Measurements from ENCODE around the gene ADORA1.

ADORA1 gene

GRCh38 chr1:203093754-203094410 is 33.6 kb upstream of the ADORA1 start:
- DNase-seq (ENCODE audit: low read depth in 2 of 2) = no peak

DNA sequence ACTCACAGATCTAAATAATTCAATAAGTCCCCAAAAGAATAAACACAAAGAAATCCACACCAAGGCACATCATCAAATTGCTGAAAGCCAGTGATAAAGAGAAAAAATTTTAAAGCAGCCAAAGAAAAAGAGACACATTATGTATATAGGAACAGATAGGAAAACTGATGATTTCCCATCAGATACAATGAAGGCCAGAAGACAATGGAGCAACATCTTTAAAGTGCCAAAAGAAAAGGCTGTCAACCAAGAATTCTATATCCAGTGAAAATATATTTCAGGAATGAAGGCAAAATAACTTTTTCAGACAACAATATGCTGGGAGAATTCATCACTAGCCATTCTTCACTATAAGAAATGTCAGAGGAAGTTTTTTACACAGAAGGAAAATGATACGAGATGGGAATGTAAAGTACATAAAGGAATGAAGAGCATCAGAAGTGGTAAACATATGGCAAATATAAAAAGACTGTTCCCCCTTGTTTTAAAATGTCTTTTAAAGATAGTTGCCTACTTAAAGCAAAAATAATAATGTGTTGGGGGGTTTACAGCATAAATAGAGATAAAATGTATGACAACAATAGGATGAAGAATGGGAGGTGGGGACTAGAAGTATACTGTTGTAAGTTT is 32.4 kb upstream of the ADORA1 start:
- no peak for DNase-seq (ENCODE audit: low read depth in 2 of 2)

DNA sequence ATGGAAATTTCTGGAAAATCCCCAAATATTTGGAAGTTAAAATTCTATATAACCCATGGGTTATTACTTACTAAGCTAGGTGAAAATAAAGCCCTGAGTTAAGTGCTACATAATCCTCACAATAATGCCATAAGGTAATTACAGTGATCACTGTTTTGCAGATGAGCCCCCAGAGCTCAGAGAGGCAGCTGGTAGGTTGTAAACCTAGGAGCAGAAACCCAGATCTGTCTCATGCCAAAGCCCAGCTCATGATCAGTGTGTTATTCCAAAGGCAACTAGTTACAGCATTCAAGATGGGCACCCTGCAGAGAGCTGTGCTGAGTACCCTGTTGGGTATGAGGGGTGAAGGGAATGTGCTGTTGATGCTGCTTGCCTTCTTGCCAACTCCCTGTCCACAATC is 31.0 kb upstream of the ADORA1 start:
- DNase-seq (ENCODE audit: low read depth in 2 of 2) = no peak

DNA sequence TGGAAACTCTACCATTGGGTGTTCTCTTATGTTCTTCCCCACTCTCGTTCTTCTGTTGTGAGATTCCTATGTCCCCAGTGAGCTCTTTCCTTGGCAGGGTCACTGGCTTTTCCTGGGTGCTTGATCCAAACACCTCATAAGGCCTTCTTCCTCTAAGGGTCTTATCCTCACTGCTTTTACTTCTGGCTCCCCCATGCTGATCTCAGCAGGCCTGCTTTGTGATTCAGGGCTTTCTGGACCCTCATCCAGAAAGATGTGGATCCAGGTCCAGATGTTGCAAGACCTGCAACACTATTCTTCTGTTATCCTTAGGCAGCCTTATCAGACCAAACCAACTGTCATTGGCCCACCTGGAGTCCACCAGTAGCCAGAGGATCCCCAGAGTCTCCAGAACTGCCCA is 30.5 kb upstream of the ADORA1 start:
- no peak for DNase-seq (ENCODE audit: low read depth in 2 of 2)

DNA sequence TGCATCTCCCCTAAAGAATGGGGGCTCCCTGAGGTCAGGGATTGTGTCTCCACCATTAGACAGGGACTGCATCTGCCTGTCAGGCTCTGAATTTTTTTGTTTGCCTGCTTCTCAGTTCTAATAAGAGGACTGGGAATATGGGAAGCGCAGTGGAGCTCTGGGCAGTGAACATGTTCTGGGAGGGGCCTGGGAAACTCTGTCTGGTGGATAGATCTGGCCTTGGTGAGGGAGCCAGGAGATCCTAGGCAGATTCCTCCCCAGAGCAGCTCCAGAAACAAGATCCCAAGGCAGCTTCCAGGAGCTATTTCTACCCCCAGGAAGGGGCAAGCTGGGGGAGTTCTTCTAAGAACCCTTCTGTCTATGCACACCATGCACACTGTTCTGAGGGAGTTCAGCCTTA is 29.1 kb upstream of the ADORA1 start:
- no peak for DNase-seq (ENCODE audit: low read depth in 2 of 2)

- no peak for DNase-seq (ENCODE audit: low read depth in 2 of 2)
Measured at GRCh38 chr1:203098914-203099520, 28.5 kb upstream of the ADORA1 start.

- DNase-seq (ENCODE audit: low read depth in 2 of 2) = no peak
Measured at GRCh38 chr1:203099805-203100515, 27.6 kb upstream of the ADORA1 start.

DNA sequence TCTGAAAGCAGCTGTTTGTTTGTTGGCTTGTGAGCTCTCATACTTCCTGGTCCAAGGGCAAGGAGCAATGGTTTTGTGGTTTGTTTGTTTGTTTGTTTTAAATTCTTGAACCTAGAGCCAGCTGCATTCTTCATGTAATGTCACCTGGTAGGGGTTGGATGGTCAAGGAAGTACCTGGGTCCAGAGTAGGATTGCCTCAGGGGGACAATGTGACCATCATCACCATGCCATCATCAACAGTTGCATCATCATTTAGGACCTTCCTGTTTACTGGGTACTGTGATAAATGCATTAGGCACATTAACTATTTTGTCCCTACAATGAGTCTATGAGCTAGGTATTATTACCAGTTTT is 27.0 kb upstream of the ADORA1 start:
- no peak for DNase-seq (ENCODE audit: low read depth in 2 of 2)

- DNase-seq (ENCODE audit: low read depth in 2 of 2) = no peak
Measured at GRCh38 chr1:203101813-203102634, 25.5 kb upstream of the ADORA1 start.

GRCh38 chr1:203103216-203103615 is 24.3 kb upstream of the ADORA1 start:
- DNase-seq (ENCODE audit: low read depth in 2 of 2) = no peak

DNA sequence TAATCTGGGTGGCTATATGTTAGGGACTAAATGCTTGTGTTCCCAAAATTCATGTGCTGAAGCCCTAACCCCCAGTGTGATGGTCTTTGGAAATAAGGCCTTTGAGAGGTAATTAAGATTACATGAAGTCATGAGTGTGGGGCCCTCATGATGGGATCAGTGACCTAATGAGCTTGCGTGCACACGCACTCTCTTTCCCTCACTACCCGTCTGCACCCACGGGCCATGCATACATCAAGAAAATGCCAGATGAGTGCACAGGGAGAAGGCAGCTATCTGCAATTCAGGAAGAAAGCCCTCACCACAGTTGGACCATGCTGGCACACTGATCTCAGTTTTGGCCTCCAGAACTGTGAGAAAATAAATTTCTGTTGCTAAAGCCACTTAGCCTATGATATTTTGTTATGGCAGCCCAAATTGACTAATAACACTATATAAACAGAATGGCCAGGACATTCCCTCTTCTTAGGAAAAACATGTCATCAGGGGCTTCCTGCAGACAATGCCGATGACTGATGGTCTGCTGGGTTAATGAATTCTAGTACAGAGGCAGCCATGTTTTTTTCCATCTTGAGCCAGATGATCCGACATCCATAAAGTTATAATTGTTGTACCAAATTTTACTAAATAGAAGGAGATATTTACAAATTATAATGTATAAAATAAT is 23.6 kb upstream of the ADORA1 start:
- DNase-seq (ENCODE audit: low read depth in 2 of 2) = no peak

DNA sequence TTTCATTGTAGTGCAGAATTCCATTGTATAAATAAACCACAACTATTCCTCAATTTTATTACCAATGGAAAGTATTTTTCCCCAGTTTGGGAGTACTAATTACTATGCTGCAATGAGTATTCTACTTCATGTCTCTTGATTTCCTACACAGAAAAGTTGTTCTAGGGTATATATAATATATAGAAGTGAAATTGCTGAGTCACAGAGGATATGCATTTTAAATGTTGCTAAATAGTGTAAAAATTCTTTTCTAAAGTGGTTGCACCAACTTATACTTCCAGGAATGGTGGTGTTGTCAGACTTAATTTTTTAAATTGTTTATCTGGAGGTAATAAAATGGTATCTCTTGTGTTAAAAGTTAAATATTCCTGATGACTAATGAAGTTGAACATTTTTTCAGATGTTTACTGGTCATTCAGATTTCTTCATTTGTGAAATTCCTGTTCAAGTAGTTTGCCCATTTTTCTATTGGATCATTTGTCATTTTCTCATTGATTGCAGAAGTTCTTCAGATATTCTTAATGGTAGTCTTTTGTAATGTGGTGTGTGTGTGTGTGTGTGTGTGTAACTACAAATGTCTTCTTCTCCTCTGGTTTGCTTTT is 22.6 kb upstream of the ADORA1 start:
- no peak for DNase-seq (ENCODE audit: low read depth in 2 of 2)

GRCh38 chr1:203112475-203112874 is 15.1 kb upstream of the ADORA1 start:
- no peak for DNase-seq (ENCODE audit: low read depth in 2 of 2)

DNA sequence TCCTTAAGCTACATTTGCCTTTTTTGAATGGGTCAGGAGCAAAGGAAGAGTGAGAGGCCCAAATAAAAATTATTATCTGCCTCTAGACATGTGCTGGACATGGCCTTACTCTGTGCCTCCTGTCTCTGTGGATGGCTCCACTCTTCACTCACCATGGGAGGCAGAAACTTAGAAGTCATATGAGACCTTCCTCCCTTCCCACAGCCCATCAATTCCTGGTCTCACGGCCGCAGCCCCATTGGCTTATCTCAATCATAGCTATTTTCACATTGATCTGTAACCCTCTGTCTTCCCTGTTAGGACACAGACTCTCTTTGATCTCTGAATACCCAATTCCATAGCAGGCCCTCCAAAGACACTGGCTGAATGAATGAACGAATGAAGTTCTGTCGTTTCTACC is 14.2 kb upstream of the ADORA1 start:
- no peak for DNase-seq (ENCODE audit: low read depth in 2 of 2)

DNA sequence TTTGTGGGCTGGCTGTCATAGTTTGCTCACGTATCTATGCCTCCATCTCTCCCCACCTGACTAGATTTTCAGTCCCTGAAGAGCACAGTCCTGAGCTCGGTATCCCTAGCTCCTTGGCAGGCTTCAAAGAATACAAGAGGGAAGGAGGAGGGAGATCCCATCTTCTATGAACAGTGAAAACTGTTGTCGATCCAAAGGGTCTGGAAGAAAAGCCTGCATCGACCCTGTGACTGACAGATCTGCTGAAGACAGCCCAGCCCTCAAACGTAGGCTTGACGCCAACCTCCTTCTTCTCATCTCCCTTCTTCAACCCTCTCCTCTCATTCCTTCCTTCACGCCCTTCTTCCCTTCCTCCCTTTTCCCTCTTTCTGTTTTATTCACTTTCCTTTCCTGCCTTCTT is 13.3 kb upstream of the ADORA1 start:
- no peak for DNase-seq (ENCODE audit: low read depth in 2 of 2)

GRCh38 chr1:203116091-203116820 is 11.3 kb upstream of the ADORA1 start:
- no peak for DNase-seq (ENCODE audit: low read depth in 2 of 2)

DNA sequence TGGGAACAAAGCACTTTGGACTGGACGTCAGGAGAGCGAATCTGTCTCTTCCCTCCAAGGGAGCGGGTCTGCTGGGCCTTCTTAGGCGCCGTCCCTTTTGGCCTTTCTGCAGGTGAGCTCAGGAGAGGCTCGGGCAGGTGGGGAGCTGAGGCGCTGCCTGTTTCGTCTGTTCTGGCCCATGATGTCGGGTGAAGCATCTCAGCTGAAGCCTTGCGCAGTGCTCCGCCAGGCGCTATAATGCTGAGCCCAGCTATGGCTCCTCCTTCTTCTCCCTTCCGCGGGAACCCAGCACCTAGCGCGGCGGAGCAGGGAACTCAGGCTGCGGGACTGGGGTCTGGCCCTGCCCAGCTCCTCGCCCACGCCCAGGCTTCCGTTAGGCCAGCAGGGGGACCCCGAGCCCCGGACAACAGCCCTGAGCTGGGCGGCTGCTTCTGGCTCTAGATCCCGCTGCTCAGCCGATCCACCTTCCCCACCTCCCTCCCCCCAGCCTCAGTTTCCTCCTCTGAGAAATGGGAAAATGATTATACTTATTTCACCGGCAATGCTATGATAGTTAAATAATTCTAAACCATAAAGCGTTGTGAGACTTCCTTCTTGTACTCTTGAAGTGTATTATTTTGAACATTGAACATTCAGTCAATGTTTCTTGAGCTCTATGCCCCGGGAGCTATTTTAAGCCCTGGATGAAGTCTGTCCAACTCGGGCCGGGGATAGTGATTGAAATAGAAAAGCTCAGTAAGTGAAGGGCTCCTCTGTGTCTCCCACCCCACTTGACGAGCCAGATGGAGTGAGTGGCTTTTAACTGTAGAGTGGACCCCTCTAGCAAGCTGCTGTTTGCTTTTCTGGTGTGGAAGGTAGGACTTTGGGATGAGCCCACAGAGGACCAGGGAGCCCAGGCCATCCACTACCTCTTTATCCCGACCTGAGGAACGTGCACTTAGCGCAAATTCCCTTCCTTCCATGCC is 9.6 kb upstream of the ADORA1 start:
- no peak for DNase-seq (ENCODE audit: low read depth in 2 of 2)

GRCh38 chr1:203120325-203121153 is 7.0 kb upstream of the ADORA1 start:
- no peak for DNase-seq (ENCODE audit: low read depth in 2 of 2)
